Neural crest cell (in vitro differentiated cells): Measurements from ENCODE around the gene GNA15. TPM values are rescaled to one million over a fixed set of nuclear protein-coding genes. Genes with fewer than 3 reads are reported as not detected.

ENCODE experiments used
- DNase-seq: peaks from one replicate; pipeline ENCODE4 v3.0.0; 2021; ENCODE audit warnings: low read depth, mixed read lengths, low spot score
- H3K27ac Mint-ChIP-seq: one replicate; pipeline ENCODE4 v1.8.0; 2021; ENCODE audit warnings: mild to moderate bottlenecking, mixed read lengths; ENCODE audit not compliant: unreplicated experiment
- H3K27me3 Mint-ChIP-seq: 2 replicates; pipeline ENCODE4 v1.8.0; 2021; ENCODE audit warnings: low read depth, mild to moderate bottlenecking, mixed read lengths
- H3K36me3 Mint-ChIP-seq: 2 replicates; pipeline ENCODE4 v1.8.0; 2021; ENCODE audit warnings: low read depth, mild to moderate bottlenecking, mixed read lengths
- H3K4me1 Mint-ChIP-seq: 2 replicates; pipeline ENCODE4 v1.8.0; 2021; ENCODE audit warnings: mixed read lengths
- H3K4me3 Mint-ChIP-seq: one replicate; pipeline ENCODE4 v1.8.0; 2021; ENCODE audit warnings: mild to moderate bottlenecking, mixed read lengths
- H3K9me3 Mint-ChIP-seq: 2 replicates; pipeline ENCODE4 v1.8.0; 2021; ENCODE audit warnings: mixed read lengths
- CTCF ChIP-seq: fragments of 200-600 bp; sonication (generic); conservative IDR thresholded peaks from 2 replicates; pipeline ENCODE4 v1.5.0; 2021; ENCODE audit warnings: antibody characterized with exemption, mild to moderate bottlenecking
- total RNA-seq: library from RNA; stranded (reverse); gene quantifications from 2 replicates; pipeline ENCODE4 v1.2.1, GENCODE V29; 2021

Gene GNA15
- total RNA-seq, 1 donor from 2014 or later = not detected

GRCh38 chr19:3117716-3118115, 18.1 kb upstream of the GNA15 start:
- no peak overlapping the region for H3K4me3 Mint-ChIP-seq
- TF ChIP-seq CTCF = no peak
- H3K4me1 Mint-ChIP-seq = no peaks in the 10 kb centered on the region
- no peaks in the 10 kb centered on the region for H3K27me3 Mint-ChIP-seq
- H3K27ac Mint-ChIP-seq = no peak overlapping the region
- DNase-seq = no peak
- H3K9me3 Mint-ChIP-seq = no peaks in the 10 kb centered on the region
- no peaks in the 10 kb centered on the region for H3K36me3 Mint-ChIP-seq

- Mint-ChIP-seq H3K4me1 (no peaks in the 10 kb centered on the region), H3K36me3 (no peaks in the 10 kb centered on the region), H3K9me3 (no peaks in the 10 kb centered on the region), H3K27ac (no peak overlapping the region), H3K27me3 (no peaks in the 10 kb centered on the region), H3K4me3 (no peak overlapping the region)
- TF ChIP-seq CTCF = no peak
- no peak for DNase-seq
These were observed 17.4 kb upstream of the GNA15 start for GRCh38 chr19:3118232-3119070.

- no peak overlapping the region for H3K27ac Mint-ChIP-seq
- DNase-seq = no peak
- H3K9me3 Mint-ChIP-seq = no peaks in the 10 kb centered on the region
- H3K4me1 Mint-ChIP-seq = no peaks in the 10 kb centered on the region
- H3K27me3 Mint-ChIP-seq = no peaks in the 10 kb centered on the region
- no peaks in the 10 kb centered on the region for H3K36me3 Mint-ChIP-seq
- no peak overlapping the region for H3K4me3 Mint-ChIP-seq
- TF ChIP-seq CTCF = no peak
These were observed 16.7 kb upstream of the GNA15 start for GRCh38 chr19:3119071-3119595.

GRCh38 chr19:3119693-3120380, 16.0 kb upstream of the GNA15 start:
- no peak for TF ChIP-seq CTCF
- no peak overlapping the region for H3K4me3 Mint-ChIP-seq
- no peaks in the 10 kb centered on the region for H3K9me3 Mint-ChIP-seq
- no peaks in the 10 kb centered on the region for H3K27me3 Mint-ChIP-seq
- no peaks in the 10 kb centered on the region for H3K36me3 Mint-ChIP-seq
- H3K4me1 Mint-ChIP-seq = no peaks in the 10 kb centered on the region
- no peak overlapping the region for H3K27ac Mint-ChIP-seq
- DNase-seq = no peak

GRCh38 chr19:3120611-3121276, 15.1 kb upstream of the GNA15 start:
- Mint-ChIP-seq H3K27ac (no peak overlapping the region), H3K36me3 (no peaks in the 10 kb centered on the region), H3K4me1 (no peaks in the 10 kb centered on the region), H3K4me3 (no peak overlapping the region), H3K27me3 (no peaks in the 10 kb centered on the region), H3K9me3 (no peaks in the 10 kb centered on the region)
- DNase-seq = no peak
- no peak for TF ChIP-seq CTCF
